MG63 (cell line): ENCODE measurements around the gene FOXJ3. TPM values are rescaled to one million over a fixed set of nuclear protein-coding genes. Genes with fewer than 3 reads are reported as not detected.

Experiments
- DNase-seq: peaks from one replicate; pipeline ENCODE4 v3.0.0-alpha.2; 2020
- H3K27me3 ChIP-seq: fragments of 250-450 bp; sonication (Bioruptor Pico); 2 replicates; pipeline ENCODE4 v1.5.1; 2020; ENCODE audit warnings: mild to moderate bottlenecking, moderate library complexity
- H3K36me3 ChIP-seq: fragments of 250-450 bp; sonication (Bioruptor Pico); 2 replicates; pipeline ENCODE4 v1.5.1; 2020; ENCODE audit warnings: mild to moderate bottlenecking, moderate library complexity
- H3K4me3 ChIP-seq: fragments of 250-450 bp; sonication (Bioruptor Pico); 2 replicates; pipeline ENCODE4 v1.5.1; 2020; ENCODE audit warnings: mild to moderate bottlenecking, moderate library complexity
- H3K9me3 ChIP-seq: fragments of 250-450 bp; sonication (Bioruptor Pico); 2 replicates; pipeline ENCODE4 v1.5.1; 2020; ENCODE audit warnings: mild to moderate bottlenecking, moderate library complexity
- total RNA-seq: library from RNA; depleted of rRNA; stranded (reverse); fragments of >200 nt; shearing (Covaris generic); gene quantifications from 2 replicates; pipeline ENCODE4 v1.2.3, GENCODE V29; 2014; ENCODE audit warnings: low replicate concordance

Gene FOXJ3
- total RNA-seq, 1 experiment from 2014 or later: 28.7 TPM

GRCh38 chr1:42173961-42174735, 160.9 kb downstream of the FOXJ3 start:
- H3K36me3 ChIP-seq: no peaks in the 10 kb centered on the region; the same call in none of the 2 replicates
- no peak overlapping the region for H3K4me3 ChIP-seq
- DNase-seq: no peak
- no peaks in the 10 kb centered on the region for H3K9me3 ChIP-seq
- no peaks in the 10 kb centered on the region for H3K27me3 ChIP-seq

GRCh38 chr1:42173155-42173933, 161.7 kb downstream of the FOXJ3 start:
- no peaks in the 10 kb centered on the region for H3K27me3 ChIP-seq
- no peak overlapping the region for H3K4me3 ChIP-seq
- no peaks in the 10 kb centered on the region; the same call in none of the 2 replicates for H3K36me3 ChIP-seq
- peak; percentile 36 for DNase-seq
- no peaks in the 10 kb centered on the region for H3K9me3 ChIP-seq

GRCh38 chr1:42172381-42173133, 162.5 kb downstream of the FOXJ3 start:
- H3K27me3 ChIP-seq: no peaks in the 10 kb centered on the region
- H3K9me3 ChIP-seq: no peaks in the 10 kb centered on the region
- no peaks in the 10 kb centered on the region; the same call in none of the 2 replicates for H3K36me3 ChIP-seq
- H3K4me3 ChIP-seq: no peak overlapping the region
- no peak for DNase-seq

- no peaks in the 10 kb centered on the region for H3K9me3 ChIP-seq
- no peaks in the 10 kb centered on the region for H3K27me3 ChIP-seq
- DNase-seq: no peak
- H3K36me3 ChIP-seq: no peaks in the 10 kb centered on the region; the same call in none of the 2 replicates
- no peak overlapping the region for H3K4me3 ChIP-seq
These were observed 163.3 kb downstream of the FOXJ3 start for GRCh38 chr1:42171679-42172266.

GRCh38 chr1:42170779-42171621, 164.0 kb downstream of the FOXJ3 start:
- no peak for DNase-seq
- Histone ChIP-seq H3K36me3 (no peaks in the 10 kb centered on the region; the same call in none of the 2 replicates), H3K4me3 (no peak overlapping the region), H3K27me3 (no peaks in the 10 kb centered on the region), H3K9me3 (no peaks in the 10 kb centered on the region)

- no peaks in the 10 kb centered on the region for H3K9me3 ChIP-seq
- no peak for DNase-seq
- H3K4me3 ChIP-seq: no peak overlapping the region
- no peaks in the 10 kb centered on the region for H3K27me3 ChIP-seq
- no peaks in the 10 kb centered on the region for H3K36me3 ChIP-seq
These were observed 166.3 kb downstream of the FOXJ3 start for GRCh38 chr1:42168763-42169162.

GRCh38 chr1:42168391-42168670, 166.7 kb downstream of the FOXJ3 start:
- Histone ChIP-seq H3K36me3 (no peaks in the 10 kb centered on the region), H3K27me3 (no peaks in the 10 kb centered on the region), H3K4me3 (no peak overlapping the region), H3K9me3 (no peaks in the 10 kb centered on the region)
- no peak for DNase-seq

- DNase-seq: no peak
- no peak overlapping the region for H3K4me3 ChIP-seq
- no peaks in the 10 kb centered on the region for H3K36me3 ChIP-seq
These were observed 167.2 kb downstream of the FOXJ3 start for GRCh38 chr1:42167611-42168390.

GRCh38 chr1:42165511-42166210, 169.4 kb downstream of the FOXJ3 start:
- DNase-seq: peak; percentile 53
- Histone ChIP-seq H3K36me3 (no peaks in the 10 kb centered on the region), H3K9me3 (no peaks in the 10 kb centered on the region), H3K4me3 (no peak overlapping the region), H3K27me3 (no peaks in the 10 kb centered on the region)

More at GRCh38 chr1:42167611-42168390, 167.2 kb downstream of the FOXJ3 start:
- Histone ChIP-seq H3K27me3 (no peaks in the 10 kb centered on the region), H3K9me3 (no peaks in the 10 kb centered on the region)

GRCh38 chr1:42164551-42165420, 170.2 kb downstream of the FOXJ3 start, which contains the start of gene GUCA2A:
GUCA2A (minus strand) TSS chr1:42164745; CDS start chr1:42164712, 33 bp downstream.
- DNase-seq: no peak
- H3K9me3 ChIP-seq: no peaks in the 10 kb centered on the region
- H3K4me3 ChIP-seq: no peak within 1 kb of the TSS
- no peaks in the 10 kb centered on the region for H3K36me3 ChIP-seq
- no peaks in the 10 kb centered on the region; the same call in 1 of the 2 replicates for H3K27me3 ChIP-seq

GRCh38 chr1:42163536-42164503, 171.2 kb downstream of the FOXJ3 start:
- DNase-seq: no peak
- Histone ChIP-seq H3K27me3 (no peaks in the 10 kb centered on the region; the same call in 1 of the 2 replicates), H3K36me3 (no peaks in the 10 kb centered on the region), H3K4me3 (no peak overlapping the region), H3K9me3 (no peaks in the 10 kb centered on the region)

GRCh38 chr1:42163114-42163513, 171.9 kb downstream of the FOXJ3 start:
- DNase-seq: no peak
- H3K9me3 ChIP-seq: no peaks in the 10 kb centered on the region
- H3K4me3 ChIP-seq: no peak overlapping the region
- no peaks in the 10 kb centered on the region; the same call in 1 of the 2 replicates for H3K27me3 ChIP-seq
- H3K36me3 ChIP-seq: no peaks in the 10 kb centered on the region

GRCh38 chr1:42162181-42162580, 172.9 kb downstream of the FOXJ3 start:
- H3K4me3 ChIP-seq: no peak overlapping the region
- H3K27me3 ChIP-seq: no peaks in the 10 kb centered on the region; the same call in 1 of the 2 replicates
- no peaks in the 10 kb centered on the region for H3K36me3 ChIP-seq
- no peaks in the 10 kb centered on the region for H3K9me3 ChIP-seq
- DNase-seq: no peak
